Measurements from ENCODE around the gene HIF1AN.

The HIF1AN gene

GRCh38 chr10:100535715-100536353 lies at the start of gene HIF1AN:
Gene HIF1AN, plus strand, starts transcription at chr10:100535943. Its CDS starts 16 bp downstream, at chr10:100535959.
- peak within 1 kb of the TSS; percentile 81 for H3K4me3 ChIP-seq (ENCODE audit: low read depth, low read length)

- no peak overlapping the region for H3K4me3 ChIP-seq (ENCODE audit: low read depth, low read length)
Measured at GRCh38 chr10:100487529-100487928, 48.2 kb upstream of the HIF1AN start.

DNA sequence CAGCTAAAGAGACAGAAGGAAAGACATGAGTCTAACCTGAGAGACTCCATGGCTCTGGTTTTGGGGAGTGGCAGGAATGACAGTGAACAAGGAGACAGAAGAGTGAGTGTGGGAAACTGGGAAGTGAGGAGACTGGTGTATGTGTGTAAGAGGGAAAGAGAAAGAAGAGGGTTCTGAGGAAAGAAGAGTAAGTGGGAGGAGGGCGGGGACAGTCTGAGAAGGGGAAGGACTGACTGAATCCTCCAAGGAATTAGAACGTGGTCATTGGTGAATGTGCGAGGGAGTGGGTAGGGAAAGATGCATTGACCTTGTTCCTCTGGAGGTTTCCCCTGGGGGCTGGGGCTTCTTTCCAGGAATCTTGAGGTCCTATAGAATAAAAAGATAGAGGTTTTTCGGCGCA lies 46.3 kb upstream of the HIF1AN start:
- no peak overlapping the region for H3K4me3 ChIP-seq (ENCODE audit: low read depth, low read length)

- no peak overlapping the region for H3K4me3 ChIP-seq (ENCODE audit: low read depth, low read length)
Measured at GRCh38 chr10:100490531-100490930, 45.2 kb upstream of the HIF1AN start.

DNA sequence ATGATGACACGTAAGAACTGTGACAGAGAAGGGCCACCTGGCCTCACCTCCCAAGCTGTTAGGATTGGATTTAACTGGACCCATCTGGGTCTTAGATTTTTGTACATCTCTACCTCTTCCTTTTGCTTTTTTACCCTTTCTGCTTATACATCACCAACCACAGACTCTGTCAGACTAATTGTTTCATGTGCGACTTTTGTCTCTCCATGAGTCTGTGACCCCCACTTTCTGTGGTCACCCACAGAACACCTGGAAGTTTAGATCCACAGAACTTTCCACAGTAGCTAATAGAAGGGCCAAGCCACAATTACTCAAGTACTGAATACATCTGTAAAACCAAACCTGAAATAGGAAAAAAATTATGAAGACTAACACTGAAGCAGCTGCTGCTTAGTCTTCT lies 39.2 kb upstream of the HIF1AN start:
- H3K4me3 ChIP-seq (ENCODE audit: low read depth, low read length): no peak overlapping the region

- H3K4me3 ChIP-seq (ENCODE audit: low read depth, low read length): no peak overlapping the region
Measured at GRCh38 chr10:100498059-100498458, 37.7 kb upstream of the HIF1AN start.

DNA sequence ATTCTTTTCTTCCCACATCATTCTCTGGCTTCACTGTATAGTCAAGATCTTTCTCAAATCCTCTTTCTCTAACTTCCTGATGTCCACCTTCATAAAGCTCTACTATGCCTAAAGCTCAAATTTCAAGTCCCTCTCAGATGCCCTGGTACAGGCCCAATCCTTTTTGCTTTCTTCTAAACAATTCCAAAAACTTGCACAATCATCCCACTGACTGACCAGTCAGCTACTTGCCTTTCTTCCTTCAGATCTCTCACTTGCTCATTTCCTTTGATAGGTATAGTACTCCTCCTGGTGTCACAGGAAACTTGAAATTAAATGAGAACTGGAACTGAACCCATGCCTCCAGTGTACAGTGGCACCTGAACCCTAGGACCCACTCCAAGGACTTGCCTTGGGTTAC lies 34.3 kb upstream of the HIF1AN start:
- H3K4me3 ChIP-seq (ENCODE audit: low read depth, low read length): no peak overlapping the region

GRCh38 chr10:100502926-100503494 lies 32.7 kb upstream of the HIF1AN start:
- H3K4me3 ChIP-seq (ENCODE audit: low read depth, low read length): no peak overlapping the region

DNA sequence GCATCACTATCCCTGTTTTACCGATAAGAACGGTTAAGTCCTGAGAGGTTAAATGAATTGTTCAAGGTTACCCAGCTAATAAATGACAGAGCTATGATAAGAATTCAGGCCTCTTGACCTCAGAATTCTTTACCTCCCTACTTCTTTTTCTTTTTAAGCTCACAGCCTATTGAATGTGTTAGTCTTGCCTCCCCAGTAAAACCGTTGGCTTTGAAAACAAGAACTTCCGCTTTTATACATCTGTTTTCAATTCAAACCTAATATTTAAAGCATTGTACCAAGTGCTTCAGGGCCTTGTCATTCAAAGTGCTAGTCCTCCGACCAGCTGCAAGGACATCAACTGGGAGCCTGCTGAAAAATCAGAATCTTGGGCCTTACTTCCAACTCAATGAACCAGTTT lies 31.6 kb upstream of the HIF1AN start:
- H3K4me3 ChIP-seq (ENCODE audit: low read depth, low read length): no peak overlapping the region

DNA sequence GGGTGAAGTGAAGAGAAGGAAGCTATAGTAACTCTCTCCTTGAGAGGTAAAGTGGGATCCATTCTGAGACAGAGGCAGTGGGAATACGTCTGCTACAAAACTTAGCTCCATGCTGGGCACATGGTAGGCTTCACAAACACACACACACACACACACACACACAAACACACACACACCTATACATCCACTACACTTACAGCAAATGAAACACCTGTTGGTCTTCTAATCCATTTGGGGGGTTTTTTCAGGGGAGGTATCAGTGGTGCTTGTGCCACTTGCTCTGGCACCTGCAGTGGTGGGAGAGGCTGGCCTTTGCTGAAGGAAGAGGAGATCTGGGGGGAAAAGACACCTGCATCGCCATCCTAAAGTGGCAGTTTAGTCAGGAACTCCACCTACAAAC lies 30.6 kb upstream of the HIF1AN start:
- no peak overlapping the region for H3K4me3 ChIP-seq (ENCODE audit: low read depth, low read length)

GRCh38 chr10:100506596-100507356 lies 29.0 kb upstream of the HIF1AN start:
- no peak overlapping the region for H3K4me3 ChIP-seq (ENCODE audit: low read depth, low read length)

GRCh38 chr10:100507357-100507732 lies 28.4 kb upstream of the HIF1AN start:
- H3K4me3 ChIP-seq (ENCODE audit: low read depth, low read length): no peak overlapping the region

DNA sequence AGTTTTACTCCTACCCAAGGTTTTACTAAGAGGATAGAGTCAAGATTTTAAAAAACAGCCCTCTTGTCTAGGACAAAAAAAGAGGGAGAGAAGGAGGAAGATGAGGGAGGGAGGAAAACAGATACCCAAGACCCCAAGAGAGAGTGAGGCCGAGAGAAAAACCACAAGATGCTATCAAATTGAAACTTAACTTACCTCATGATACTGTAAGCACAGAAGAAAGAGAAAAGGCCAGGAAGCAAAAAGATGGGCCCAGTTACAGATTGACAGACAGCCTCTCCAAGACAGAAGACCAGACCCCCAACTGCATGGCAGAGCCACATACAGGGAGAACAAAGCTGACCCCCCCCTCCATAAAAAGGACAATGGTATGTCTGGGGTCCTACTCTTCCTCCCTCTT lies 27.5 kb upstream of the HIF1AN start:
- H3K4me3 ChIP-seq (ENCODE audit: low read depth, low read length): no peak overlapping the region

- no peak overlapping the region for H3K4me3 ChIP-seq (ENCODE audit: low read depth, low read length)
Measured at GRCh38 chr10:100508691-100509150, 27.0 kb upstream of the HIF1AN start.

- no peak overlapping the region for H3K4me3 ChIP-seq (ENCODE audit: low read depth, low read length)
Measured at GRCh38 chr10:100509241-100509840, 26.4 kb upstream of the HIF1AN start.

DNA sequence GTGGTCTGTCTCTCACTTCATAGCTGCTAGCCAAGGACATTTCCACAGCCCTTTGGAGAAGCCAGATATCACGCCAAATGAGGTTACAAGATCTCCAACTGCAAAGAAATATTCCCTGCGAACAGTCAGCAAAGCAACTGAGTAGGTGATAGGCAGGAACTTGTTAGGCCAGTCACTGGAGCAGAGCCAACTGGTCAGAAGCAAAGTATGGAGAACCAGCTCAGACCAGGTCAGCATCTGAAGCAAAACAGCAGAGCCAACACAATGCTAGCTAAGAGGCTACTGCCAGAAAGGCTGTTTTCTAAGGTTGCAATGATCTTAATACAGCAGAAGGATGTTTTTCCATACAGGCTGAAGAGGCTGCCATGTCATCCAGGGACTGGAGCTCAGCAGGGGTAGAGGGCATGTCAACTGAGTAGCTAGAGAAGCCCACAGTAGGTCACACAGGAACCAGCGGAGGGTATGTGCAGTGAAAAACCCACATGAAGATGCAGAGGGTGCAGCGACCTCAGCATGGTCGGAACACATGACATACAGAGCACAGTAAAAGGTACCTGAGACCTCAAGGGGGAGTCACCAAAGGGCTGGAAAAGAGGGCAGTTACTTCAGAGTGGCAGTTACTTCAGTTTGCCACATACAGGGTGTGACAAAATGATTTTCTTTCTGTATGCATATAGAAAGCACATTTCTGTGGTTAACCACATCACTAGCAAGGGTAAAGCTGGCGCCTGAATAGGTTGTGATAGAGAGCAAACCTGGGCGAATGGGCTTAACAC lies 25.0 kb upstream of the HIF1AN start:
- no peak overlapping the region for H3K4me3 ChIP-seq (ENCODE audit: low read depth, low read length)

DNA sequence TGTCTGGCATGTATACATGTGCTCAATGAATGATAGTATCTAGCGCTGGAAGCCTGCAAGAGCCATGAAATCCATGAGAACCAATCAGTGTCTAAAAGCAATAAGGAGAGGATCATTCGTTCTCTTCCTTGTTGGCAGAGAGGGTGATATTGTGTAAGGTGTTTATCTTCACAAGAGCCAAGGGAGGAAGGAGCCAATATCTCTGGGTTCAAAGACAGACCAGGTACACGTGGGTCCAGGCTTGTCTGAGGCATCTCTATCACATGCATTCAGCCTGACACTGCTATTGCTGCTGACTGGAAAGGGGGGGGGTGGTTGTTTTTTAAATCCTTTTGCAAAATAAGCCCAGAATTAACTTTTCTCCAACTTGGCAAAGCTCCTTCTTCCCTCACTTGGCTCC lies 20.1 kb upstream of the HIF1AN start:
- H3K4me3 ChIP-seq (ENCODE audit: low read depth, low read length): no peak overlapping the region

DNA sequence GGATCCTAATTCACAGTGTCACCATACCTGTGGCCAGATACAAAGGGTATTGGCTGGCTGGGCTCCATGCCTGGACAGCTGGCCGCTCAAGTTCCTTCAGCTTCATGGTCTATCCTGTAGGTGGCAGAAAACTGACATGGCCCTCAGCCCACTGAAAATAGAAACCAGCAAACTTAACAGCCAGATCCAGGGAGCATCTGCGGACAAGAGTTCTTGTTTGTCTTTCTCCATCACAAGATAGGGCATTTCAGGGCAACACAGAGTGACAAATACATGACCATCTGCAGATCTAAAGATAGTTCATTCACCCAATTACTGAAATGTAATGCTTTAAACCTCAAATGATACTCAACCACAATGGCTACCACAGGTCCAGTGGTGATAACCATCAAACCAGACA lies 18.9 kb upstream of the HIF1AN start:
- no peak overlapping the region for H3K4me3 ChIP-seq (ENCODE audit: low read depth, low read length)

GRCh38 chr10:100518761-100519241 lies 16.9 kb upstream of the HIF1AN start:
- H3K4me3 ChIP-seq (ENCODE audit: low read depth, low read length): peak overlapping the region; percentile 34

- H3K4me3 ChIP-seq (ENCODE audit: low read depth, low read length): peak within 1 kb of the TSS; percentile 34
Measured at GRCh38 chr10:100519311-100520051, 16.3 kb upstream of the HIF1AN start, which contains the start of gene SEC31B. Gene SEC31B, minus strand, starts transcription at chr10:100519861. Its CDS starts 2,909 bp downstream, at chr10:100516952.

Measured in iPS-11a (cell line).